Ovary (tissue), 9 donors: ENCODE results near the gene SSR1. TPM values are rescaled to one million over a fixed set of nuclear protein-coding genes. Genes with fewer than 3 reads are reported as not detected.

Experiments
- DNase-seq, 5 donors: peaks; one replicate each; pipeline ENCODE4 v3.0.0-alpha.2; 2019 to 2020
- H3K27ac ChIP-seq, 2 donors: fragments of 200-600 bp; one replicate each; pipeline versions ENCODE4 v1.5.1 to v1.8.0; 2019 to 2022
- H3K27me3 ChIP-seq: fragments of 200-600 bp; one replicate; pipeline ENCODE4 v1.8.0; 2022
- H3K36me3 ChIP-seq: fragments of 200-600 bp; sonication (generic); one replicate; pipeline ENCODE4 v1.5.1; 2019
- H3K4me1 ChIP-seq: one replicate; pipeline ENCODE4 v1.8.1; 2013; ENCODE audit warnings: mild to moderate bottlenecking, moderate library complexity; ENCODE audit not compliant: insufficient read depth
- H3K4me3 ChIP-seq: fragments of 200-600 bp; sonication (generic); one replicate; pipeline ENCODE4 v1.5.1; 2017
- H3K9me3 ChIP-seq, 2 donors: fragments of 200-600 bp in 1 of 2; sonication (generic) in 1 of 2; one replicate each; pipeline versions ENCODE4 v1.5.1 to v1.8.1; 2013 to 2019; ENCODE audit warnings: mild to moderate bottlenecking in 1 of 2, moderate library complexity in 1 of 2
- EP300 ChIP-seq: sonication (generic); formaldehyde crosslinking; IDR thresholded peaks from one replicate; pipeline ENCODE4 v1.6.1; 2017; ENCODE audit warnings: antibody characterized with exemption
- POLR2A ChIP-seq: fragments of 450-650 bp; IDR thresholded peaks from one replicate; pipeline ENCODE4 v1.6.1; 2017; ENCODE audit warnings: antibody characterized with exemption, mild to moderate bottlenecking, moderate library complexity
- WGBS, 3 donors: extraction: QIAGEN DNeasy Blood & Tissue Kit in 1 of 3; methylation state at CpG; one replicate each; pipeline versions ENCODE4 v1.1.5 to v1.1.7; 2013 to 2017; 5-methylcytosine and 5-hydroxymethylcytosine counted together
- intact Hi-C, 4 donors: fragments of 100-400 bp; cut with DNase I; formaldehyde crosslinking; loops; one replicate each; pipeline versions ENCODE4 v1.11.0 to v1.15.1; 2022 to 2023
- polyA plus RNA-seq, 2 donors: library from polyadenylated mRNA; stranded (reverse); fragments of 200-250 nt in 1 of 2; fragments of 350-450 nt in 1 of 2; fragmentation: Illumina TruSeq in 1 of 2; extraction: RNeasy Lipid Tissue Mini Kit (QIAGEN cat#74804) in 1 of 2; gene quantifications; one replicate each; pipeline ENCODE4 v1.2.3, GENCODE V29; 2013 to 2014
- total RNA-seq, 7 donors: library from RNA; depleted of rRNA in 2 of 7; stranded (reverse); fragments of >200 nt in 2 of 7; fragmentation: NEBNext Ultra II Directional in 3 of 7; extraction: Animal tissue kit (Norgen Biotek cat#: 25700) in 3 of 7; gene quantifications; one replicate each; pipeline versions ENCODE4 v1.1.0 to v1.2.4, GENCODE V29; 2016 to 2023
- TF ChIP-seq, protein P1 (sequence below), 3 donors: fragments of 450-650 bp in 2 of 3; fragments of 200-600 bp in 1 of 3; IDR thresholded peaks; one replicate each; pipeline versions ENCODE4 v1.5.1 to v1.8.0; 2016 to 2022; ENCODE audit warnings: antibody characterized with exemption in 3 of 3, mild to moderate bottlenecking in 1 of 3
- donor health status: DM: no; HTN: no; CAD: no; lungs with moderate emphysema.
- donor health status: DM: no; HTN: no; CAD: no.
- donor health status: Bipolar disorder and iron deficiency.
- donor health status: DM: yes; HTN: yes; CAD: no.
- donor health status: DM: no; HTN: no; CAD: no.
- donor health status: DM: yes; HTN: yes; CAD: no.

Gene SSR1
- total and polyA plus RNA-seq, 9 donors = 42.3 to 166 (median 117) TPM

DNA sequence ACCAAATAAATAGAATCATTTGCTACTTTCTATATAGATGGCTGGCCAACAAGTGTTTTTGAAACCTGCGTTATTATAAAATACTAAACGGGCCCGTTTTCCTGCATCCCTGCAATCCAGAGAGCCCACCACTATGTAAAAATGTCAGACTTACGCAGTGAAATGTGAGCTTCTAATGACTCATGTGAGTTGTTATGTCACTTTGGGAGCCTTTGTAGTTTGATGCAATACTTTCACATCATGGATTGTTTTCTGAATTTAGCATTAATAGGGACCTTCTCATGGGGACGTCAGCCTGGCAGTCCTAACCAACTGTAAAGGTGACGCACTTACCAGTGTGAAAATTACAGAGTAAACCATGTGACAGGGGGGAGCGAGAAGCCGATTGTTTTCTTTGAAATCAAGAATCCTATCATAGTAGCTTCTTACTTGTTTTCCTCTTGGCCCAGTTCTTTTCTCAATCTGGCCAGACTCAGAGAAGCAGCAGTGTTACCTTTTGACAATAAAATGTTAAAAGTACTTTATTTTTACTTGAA lies 75.3 kb downstream of the SSR1 start:
- intact Hi-C loops = loop anchor here in 1 of 4 donors (2.0 kb wide), 1 partner anchor 515 kb away; no protein-coding TSS in a partner anchor
- 88 to 93% (median 88%) methylated on average over 8 of the region's 8 CpGs for WGBS, 3 donors
- no peaks in the 10 kb centered on the region for H3K4me1 ChIP-seq
- no peak overlapping the region for H3K27ac ChIP-seq
- no peak overlapping the region for H3K4me3 ChIP-seq
- no peaks in the 10 kb centered on the region for H3K9me3 ChIP-seq
- no peak for DNase-seq
- TF ChIP-seq, protein P1, sequence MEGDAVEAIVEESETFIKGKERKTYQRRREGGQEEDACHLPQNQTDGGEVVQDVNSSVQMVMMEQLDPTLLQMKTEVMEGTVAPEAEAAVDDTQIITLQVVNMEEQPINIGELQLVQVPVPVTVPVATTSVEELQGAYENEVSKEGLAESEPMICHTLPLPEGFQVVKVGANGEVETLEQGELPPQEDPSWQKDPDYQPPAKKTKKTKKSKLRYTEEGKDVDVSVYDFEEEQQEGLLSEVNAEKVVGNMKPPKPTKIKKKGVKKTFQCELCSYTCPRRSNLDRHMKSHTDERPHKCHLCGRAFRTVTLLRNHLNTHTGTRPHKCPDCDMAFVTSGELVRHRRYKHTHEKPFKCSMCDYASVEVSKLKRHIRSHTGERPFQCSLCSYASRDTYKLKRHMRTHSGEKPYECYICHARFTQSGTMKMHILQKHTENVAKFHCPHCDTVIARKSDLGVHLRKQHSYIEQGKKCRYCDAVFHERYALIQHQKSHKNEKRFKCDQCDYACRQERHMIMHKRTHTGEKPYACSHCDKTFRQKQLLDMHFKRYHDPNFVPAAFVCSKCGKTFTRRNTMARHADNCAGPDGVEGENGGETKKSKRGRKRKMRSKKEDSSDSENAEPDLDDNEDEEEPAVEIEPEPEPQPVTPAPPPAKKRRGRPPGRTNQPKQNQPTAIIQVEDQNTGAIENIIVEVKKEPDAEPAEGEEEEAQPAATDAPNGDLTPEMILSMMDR (IDR thresholded peaks at IDR 0.05) = no peak
- TF ChIP-seq POLR2A (no peak), EP300 (no peak)
- H3K27me3 ChIP-seq = no peaks in the 10 kb centered on the region
- no peaks in the 10 kb centered on the region for H3K36me3 ChIP-seq

- TF ChIP-seq, protein P1 (IDR thresholded peaks at IDR 0.05) = no peak
- no peak for TF ChIP-seq POLR2A
- no peak for TF ChIP-seq EP300
- no peak overlapping the region for H3K27ac ChIP-seq
- DNase-seq = no peak
- no peak overlapping the region for H3K4me3 ChIP-seq
- no peaks in the 10 kb centered on the region for H3K36me3 ChIP-seq
- intact Hi-C loops = no loop called here
- no peaks in the 10 kb centered on the region for H3K27me3 ChIP-seq
- WGBS, 3 donors = 64 to 72% (median 67%) methylated on average over 8 of the region's 8 CpGs
- no peaks in the 10 kb centered on the region for H3K9me3 ChIP-seq
- H3K4me1 ChIP-seq = peaks cover 4% of the 10 kb centered on the region
Observed at GRCh38 chr6:7236306-7237209, 76.4 kb downstream of the SSR1 start.

- TF ChIP-seq, protein P1 (IDR thresholded peaks at IDR 0.05) = no peak
- TF ChIP-seq EP300 = no peak
- no peak for TF ChIP-seq POLR2A
Observed at GRCh38 chr6:7235712-7236305, 77.2 kb downstream of the SSR1 start.

GRCh38 chr6:7234547-7234946 lies 78.5 kb downstream of the SSR1 start:
- DNase-seq = no peak
- Histone ChIP-seq H3K4me3 (no peak overlapping the region), H3K36me3 (no peaks in the 10 kb centered on the region), H3K9me3 (no peaks in the 10 kb centered on the region), H3K27me3 (no peaks in the 10 kb centered on the region), H3K4me1 (peaks cover 4% of the 10 kb centered on the region), H3K27ac (no peak overlapping the region)
- WGBS, 3 donors = 92 to 100% (median 94%) methylated on average over 3 of the region's 3 CpGs
- intact Hi-C loops = loop anchor here in 1 of 4 donors (5.0 kb wide), 1 partner anchor 137 kb away; no protein-coding TSS in a partner anchor
- TF ChIP-seq EP300 (no peak), POLR2A (no peak)
- TF ChIP-seq, protein P1 (IDR thresholded peaks at IDR 0.05) = no peak

More at GRCh38 chr6:7235712-7236305, 77.2 kb downstream of the SSR1 start:
- Histone ChIP-seq H3K4me1 (peaks cover 4% of the 10 kb centered on the region), H3K9me3 (no peaks in the 10 kb centered on the region), H3K27me3 (no peaks in the 10 kb centered on the region), H3K27ac (no peak overlapping the region), H3K36me3 (no peaks in the 10 kb centered on the region), H3K4me3 (no peak overlapping the region)
- WGBS, 3 donors = 68 to 76% (median 74%) methylated on average over 9 of the region's 9 CpGs
- intact Hi-C loops = no loop called here
- DNase-seq = no peak
